Activated T-helper 1 cell treated with anti-CD3 and anti-CD28 coated beads, Interleukin-12 subunit alpha, Interleukin-12 subunit beta, Interleukin-2, Interleukin-4 antibody, amounts not matched to agents 30 ng/mL and 10 ng/mL and 1 ng/mL, durations not matched to agents 14 hours and 24 hours and 36 hours (primary cell): ENCODE data around the gene AAK1. TPM values are rescaled to one million over a fixed set of nuclear protein-coding genes. Genes with fewer than 3 reads are reported as not detected.
"Not testable (repeated sequence)": the region's sequence is repeated elsewhere in the genome, so short reads cannot be mapped to it uniquely, and the experiment has no call there.

ENCODE experiments used
- DNase-seq: peaks from one replicate; pipeline ENCODE4 v3.0.0; 2021; ENCODE audit warnings: low spot score
- H3K27ac Mint-ChIP-seq: one replicate; pipeline ENCODE4 v1.8.0; 2021; ENCODE audit warnings: mild to moderate bottlenecking, mixed read lengths
- H3K27me3 Mint-ChIP-seq: one replicate; pipeline ENCODE4 v1.8.0; 2022; ENCODE audit warnings: mild to moderate bottlenecking, moderate library complexity, mixed read lengths; ENCODE audit not compliant: insufficient read depth
- H3K36me3 Mint-ChIP-seq: one replicate; pipeline ENCODE4 v1.8.0; 2021; ENCODE audit warnings: low read depth, mixed read lengths
- H3K4me1 Mint-ChIP-seq: one replicate; pipeline ENCODE4 v1.8.0; 2021; ENCODE audit warnings: low read depth, mixed read lengths
- H3K4me3 Mint-ChIP-seq: one replicate; pipeline ENCODE4 v1.8.0; 2021; ENCODE audit warnings: mild to moderate bottlenecking, moderate library complexity, mixed read lengths
- H3K9me3 Mint-ChIP-seq: one replicate; pipeline ENCODE4 v1.8.0; 2021; ENCODE audit warnings: mixed read lengths
- intact Hi-C: fragments of 100-400 bp; cut with micrococcal nuclease; formaldehyde crosslinking; loops from one replicate; pipeline ENCODE4 v1.15.1; 2024
- total RNA-seq: library from RNA; stranded (reverse); gene quantifications from 2 replicates; pipeline ENCODE4 v1.2.3, GENCODE V29; 2022

AAK1 gene
- total RNA-seq, 1 donor from 2014 or later: 94.0 TPM

GRCh38 chr2:69453475-69454129 is 189.9 kb downstream of the AAK1 start:
- DNase-seq: no peak
- no peak overlapping the region for H3K27ac Mint-ChIP-seq

GRCh38 chr2:69452687-69453086 is 190.9 kb downstream of the AAK1 start:
- DNase-seq: no peak
- no peak overlapping the region for H3K4me3 Mint-ChIP-seq
- intact Hi-C loops: loop anchor here (1.0 to 5.0 kb wide), 2 partner anchors 15 to 55 kb away; partner anchors contain the start of gene NFU1
- H3K27ac Mint-ChIP-seq: peak overlapping the region; percentile 32
- no peaks in the 10 kb centered on the region for H3K36me3 Mint-ChIP-seq
- H3K9me3 Mint-ChIP-seq: no peaks in the 10 kb centered on the region
- peaks cover 20% of the 10 kb centered on the region for H3K27me3 Mint-ChIP-seq
- H3K4me1 Mint-ChIP-seq: peaks cover 17% of the 10 kb centered on the region

More at GRCh38 chr2:69453475-69454129, 189.9 kb downstream of the AAK1 start:
- H3K36me3 Mint-ChIP-seq: no peaks in the 10 kb centered on the region
- H3K4me1 Mint-ChIP-seq: peaks cover 17% of the 10 kb centered on the region
- H3K9me3 Mint-ChIP-seq: no peaks in the 10 kb centered on the region
- H3K27me3 Mint-ChIP-seq: peaks cover 12% of the 10 kb centered on the region
- H3K4me3 Mint-ChIP-seq: no peak overlapping the region
- intact Hi-C loops: loop anchor here (1.0 to 5.0 kb wide), 2 partner anchors 16 to 54 kb away; partner anchors contain the start of gene NFU1

- H3K27ac Mint-ChIP-seq: no peak overlapping the region
- H3K4me3 Mint-ChIP-seq: no peak overlapping the region
- no peak for DNase-seq
- peaks cover 24% of the 10 kb centered on the region for H3K27me3 Mint-ChIP-seq
- H3K4me1 Mint-ChIP-seq: peaks cover 17% of the 10 kb centered on the region
- no peaks in the 10 kb centered on the region for H3K9me3 Mint-ChIP-seq
- H3K36me3 Mint-ChIP-seq: no peaks in the 10 kb centered on the region
- intact Hi-C loops: loop anchor here (5.0 kb wide), 1 partner anchor 56 kb away; no protein-coding TSS in a partner anchor
Observed at GRCh38 chr2:69450735-69451416, 192.7 kb downstream of the AAK1 start.

- no peak overlapping the region for H3K27ac Mint-ChIP-seq
- no peaks in the 10 kb centered on the region for H3K9me3 Mint-ChIP-seq
- no peaks in the 10 kb centered on the region for H3K36me3 Mint-ChIP-seq
- H3K4me3 Mint-ChIP-seq: no peak overlapping the region
- H3K27me3 Mint-ChIP-seq: peaks cover 24% of the 10 kb centered on the region
- peaks cover 17% of the 10 kb centered on the region for H3K4me1 Mint-ChIP-seq
- no peak for DNase-seq
- intact Hi-C loops: loop anchor here (5.0 kb wide), 1 partner anchor 57 kb away; no protein-coding TSS in a partner anchor
Observed at GRCh38 chr2:69449906-69450305, 193.6 kb downstream of the AAK1 start.

GRCh38 chr2:69443673-69444072 is 199.9 kb downstream of the AAK1 start:
- H3K9me3 Mint-ChIP-seq, H3K4me1 Mint-ChIP-seq, intact Hi-C loops, DNase-seq, H3K27ac Mint-ChIP-seq, H3K4me3 Mint-ChIP-seq: not testable (repeated sequence)
- Mint-ChIP-seq H3K27me3 (peaks cover 18% of the 10 kb centered on the region), H3K36me3 (peaks cover 12% of the 10 kb centered on the region)

GRCh38 chr2:69439499-69439898 is 204.0 kb downstream of the AAK1 start:
- H3K27ac Mint-ChIP-seq: peak overlapping the region; percentile 64
- H3K4me3 Mint-ChIP-seq, H3K9me3 Mint-ChIP-seq, H3K27me3 Mint-ChIP-seq, intact Hi-C loops, DNase-seq: not testable (repeated sequence)
- H3K4me1 Mint-ChIP-seq: peaks cover 17% of the 10 kb centered on the region
- H3K36me3 Mint-ChIP-seq: peaks cover 19% of the 10 kb centered on the region

GRCh38 chr2:69438580-69438979 is 205.0 kb downstream of the AAK1 start:
- intact Hi-C loops: no loop called here
- peak overlapping the region; percentile 23 for H3K27ac Mint-ChIP-seq
- DNase-seq: no peak
- peaks cover 19% of the 10 kb centered on the region for H3K36me3 Mint-ChIP-seq
- peaks cover 17% of the 10 kb centered on the region for H3K4me1 Mint-ChIP-seq
- no peak overlapping the region for H3K4me3 Mint-ChIP-seq
- H3K9me3 Mint-ChIP-seq: peaks cover 8% of the 10 kb centered on the region
- H3K27me3 Mint-ChIP-seq: peaks cover 2% of the 10 kb centered on the region

- no peak for DNase-seq
- peaks cover 19% of the 10 kb centered on the region for H3K36me3 Mint-ChIP-seq
- peaks cover 8% of the 10 kb centered on the region for H3K9me3 Mint-ChIP-seq
- no peaks in the 10 kb centered on the region for H3K27me3 Mint-ChIP-seq
- H3K4me1 Mint-ChIP-seq: peaks cover 17% of the 10 kb centered on the region
- intact Hi-C loops: loop anchor here (1.0 to 2.0 kb wide), 6 partner anchors 16 to 277 kb away; partner anchors contain the start of gene GFPT1
- H3K27ac Mint-ChIP-seq: peak overlapping the region; percentile 99
- H3K4me3 Mint-ChIP-seq: peak overlapping the region; percentile 93
Observed at GRCh38 chr2:69437751-69438154, 205.8 kb downstream of the AAK1 start.

GRCh38 chr2:69436938-69437750 is 206.4 kb downstream of the AAK1 start, which contains the start of gene NFU1:
Gene NFU1 (minus strand): TSS chr2:69437435. CDS start chr2:69437422, 13 bp downstream.
- intact Hi-C loops: loop anchor here (1.0 to 2.0 kb wide), 6 partner anchors 16 to 277 kb away; partner anchors contain the start of gene GFPT1
- peak within 1 kb of the TSS; percentile 99 for H3K27ac Mint-ChIP-seq
- H3K9me3 Mint-ChIP-seq: peaks cover 8% of the 10 kb centered on the region
- peak; percentile 79 for DNase-seq
- peaks cover 19% of the 10 kb centered on the region for H3K36me3 Mint-ChIP-seq
- no peaks in the 10 kb centered on the region for H3K27me3 Mint-ChIP-seq
- peaks cover 17% of the 10 kb centered on the region for H3K4me1 Mint-ChIP-seq
- peak within 1 kb of the TSS; percentile 93 for H3K4me3 Mint-ChIP-seq

GRCh38 chr2:69436596-69436937 is 207.0 kb downstream of the AAK1 start:
- Mint-ChIP-seq H3K9me3 (peaks cover 8% of the 10 kb centered on the region), H3K4me1 (peaks cover 17% of the 10 kb centered on the region), H3K4me3 (peak overlapping the region; percentile 93), H3K36me3 (peaks cover 19% of the 10 kb centered on the region), H3K27me3 (no peaks in the 10 kb centered on the region), H3K27ac (peak overlapping the region; percentile 99)
- intact Hi-C loops: loop anchor here (2.0 kb wide), 2 partner anchors 40 to 208 kb away; no protein-coding TSS in a partner anchor
- no peak for DNase-seq

- intact Hi-C loops: no loop called here
- H3K27ac Mint-ChIP-seq: no peak overlapping the region
Observed at GRCh38 chr2:69434753-69435152, 208.8 kb downstream of the AAK1 start.

GRCh38 chr2:69429491-69430183 is 213.9 kb downstream of the AAK1 start:
- no peak overlapping the region for H3K27ac Mint-ChIP-seq

More at GRCh38 chr2:69434753-69435152, 208.8 kb downstream of the AAK1 start:
- H3K36me3 Mint-ChIP-seq: peaks cover 16% of the 10 kb centered on the region
- no peak for DNase-seq
- no peaks in the 10 kb centered on the region for H3K27me3 Mint-ChIP-seq
- H3K4me1 Mint-ChIP-seq: peaks cover 17% of the 10 kb centered on the region
- peak overlapping the region; percentile 31 for H3K4me3 Mint-ChIP-seq
- H3K9me3 Mint-ChIP-seq: peaks cover 8% of the 10 kb centered on the region

More at GRCh38 chr2:69429491-69430183, 213.9 kb downstream of the AAK1 start:
- Mint-ChIP-seq H3K27me3 (no peaks in the 10 kb centered on the region), H3K9me3 (no peaks in the 10 kb centered on the region), H3K36me3 (peaks cover 4% of the 10 kb centered on the region), H3K4me1 (no peaks in the 10 kb centered on the region), H3K4me3 (no peak overlapping the region)
- no peak for DNase-seq
- intact Hi-C loops: no loop called here
